Measurements from ENCODE around the gene CLK3.
"Not testable (repeated sequence)": the region's sequence is repeated elsewhere in the genome, so short reads cannot be mapped to it uniquely, and the experiment has no call there.

The CLK3 gene

DNA sequence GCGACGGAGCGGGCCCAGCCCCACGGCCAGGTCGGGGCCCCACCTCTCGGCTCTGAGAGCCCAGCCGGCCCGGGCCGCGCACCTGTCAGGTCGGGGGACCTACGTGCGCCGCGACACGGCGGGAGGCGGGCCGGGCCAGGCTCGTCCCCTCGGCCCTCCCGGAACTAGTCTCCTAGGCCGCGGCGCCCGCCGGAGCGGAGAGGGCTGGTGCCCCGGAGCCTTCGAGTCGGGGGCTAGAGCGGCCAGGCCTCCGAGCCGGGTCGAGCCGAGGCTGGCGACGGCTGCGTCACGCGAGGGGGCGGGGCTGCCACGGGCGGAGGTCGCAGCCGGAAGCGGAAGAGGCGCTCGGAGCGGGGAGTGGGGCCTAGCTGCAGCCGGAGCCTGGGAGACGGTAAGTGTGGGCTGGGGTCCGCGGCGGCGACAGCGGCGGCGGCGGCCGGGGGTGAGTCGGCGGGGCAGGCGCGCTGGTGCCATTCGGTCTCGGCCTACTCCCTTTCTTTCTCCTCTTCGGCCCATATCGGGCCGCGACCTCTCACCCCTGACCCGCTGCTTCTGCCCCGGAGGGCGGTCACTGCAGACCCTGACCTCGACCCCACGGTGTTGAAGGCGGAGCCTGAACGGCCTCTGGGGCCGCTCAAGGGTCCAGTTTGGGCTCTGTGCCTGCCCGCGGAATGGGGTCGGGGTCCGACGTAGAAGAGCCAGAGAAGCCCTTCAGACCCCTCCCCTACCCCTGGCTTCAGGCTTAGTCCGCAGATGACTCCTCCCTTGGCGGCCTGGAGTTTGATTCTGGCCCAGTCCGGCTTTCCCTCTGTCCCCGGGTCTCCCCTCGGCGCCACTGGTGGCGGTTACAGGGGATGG lies at the start of gene CLK3:
Gene CLK3, plus strand, starts transcription at position 329 of the 858 bp plus-strand sequence. CDS start 3,361 bp downstream, outside the sequence.
- peak; percentile 82 to 83 for DNase-seq

DNA sequence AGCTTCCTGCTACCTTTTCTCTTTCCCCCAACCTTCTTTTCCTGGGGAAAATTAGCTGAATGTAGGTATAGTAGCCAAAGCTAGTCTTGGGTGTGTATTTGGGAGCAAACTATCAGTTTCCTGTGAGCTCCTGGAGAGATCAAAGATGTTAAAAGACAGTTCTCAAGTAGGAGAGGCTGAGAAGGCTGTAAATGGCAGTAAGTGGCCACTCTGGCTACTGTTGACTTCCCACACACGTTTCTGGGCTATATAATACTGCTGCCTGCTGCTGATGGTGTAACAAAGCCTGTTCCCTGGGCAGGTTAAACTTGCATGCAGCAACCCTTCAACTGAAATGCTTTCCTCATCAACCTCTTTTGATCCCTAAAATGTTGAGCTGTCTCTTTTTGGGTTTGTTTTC lies 47.0 kb upstream of the CLK3 start:
- no peak for DNase-seq

DNA sequence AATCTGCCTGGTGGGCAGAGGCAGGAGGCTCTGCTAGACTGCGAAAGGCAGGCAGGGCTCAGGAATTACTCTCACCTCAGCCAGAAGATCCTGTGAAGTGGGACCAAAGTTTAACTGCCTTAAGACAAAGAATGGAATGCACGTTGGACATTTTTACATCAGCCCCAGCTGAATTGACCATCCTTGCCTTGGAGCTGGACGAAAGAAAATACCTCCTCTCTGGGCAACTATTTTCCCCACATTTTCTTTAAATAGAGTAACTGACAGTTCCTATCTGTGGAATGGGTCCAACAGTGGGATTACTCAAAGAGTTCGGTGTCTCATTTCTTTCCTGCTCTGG lies 45.9 kb upstream of the CLK3 start:
- no peak for DNase-seq

GRCh38 chr15:74571191-74571590 lies 44.4 kb upstream of the CLK3 start:
- DNase-seq: no peak

DNA sequence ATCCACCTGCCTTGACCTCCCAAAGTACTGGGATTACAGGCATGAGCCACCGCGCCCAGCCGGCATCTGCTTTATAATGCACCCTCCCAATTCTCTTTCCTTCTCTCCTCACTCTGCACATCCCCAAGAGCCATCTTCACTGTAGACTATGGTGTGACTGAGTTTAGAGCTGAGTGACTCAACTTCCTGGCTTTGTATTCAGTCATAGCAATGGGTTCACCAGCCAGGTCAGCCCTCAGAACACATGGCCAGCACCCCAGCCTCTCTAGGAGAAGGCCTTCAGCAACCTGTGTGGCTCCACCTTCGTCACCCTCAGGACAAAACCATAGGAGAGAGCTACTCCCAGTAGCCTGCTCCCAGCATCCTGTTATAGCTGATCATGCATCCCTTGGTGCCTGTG lies 41.6 kb upstream of the CLK3 start:
- DNase-seq: no peak

- DNase-seq: no peak
Observed at GRCh38 chr15:74578496-74578994, 37.1 kb upstream of the CLK3 start.

DNA sequence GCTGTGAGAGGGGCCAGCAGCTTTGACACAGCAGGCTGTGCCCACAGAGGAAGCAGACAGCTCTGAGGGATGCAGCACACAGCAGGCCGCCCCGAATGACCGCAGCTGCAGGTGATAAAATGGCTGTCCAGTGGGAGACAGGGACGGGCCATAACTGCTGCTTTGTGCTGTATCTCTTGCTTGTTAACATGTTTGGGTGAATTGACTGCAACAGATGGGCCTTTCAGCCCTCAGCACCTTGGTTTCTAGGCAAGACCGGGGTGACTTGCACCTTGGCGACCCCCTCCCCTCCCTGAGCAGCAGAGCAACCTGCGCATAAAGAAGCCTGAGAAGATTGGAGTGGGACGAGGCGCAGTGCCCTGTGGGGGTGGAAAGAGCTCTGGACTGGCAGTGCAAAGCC lies 36.6 kb upstream of the CLK3 start:
- no peak for DNase-seq

DNA sequence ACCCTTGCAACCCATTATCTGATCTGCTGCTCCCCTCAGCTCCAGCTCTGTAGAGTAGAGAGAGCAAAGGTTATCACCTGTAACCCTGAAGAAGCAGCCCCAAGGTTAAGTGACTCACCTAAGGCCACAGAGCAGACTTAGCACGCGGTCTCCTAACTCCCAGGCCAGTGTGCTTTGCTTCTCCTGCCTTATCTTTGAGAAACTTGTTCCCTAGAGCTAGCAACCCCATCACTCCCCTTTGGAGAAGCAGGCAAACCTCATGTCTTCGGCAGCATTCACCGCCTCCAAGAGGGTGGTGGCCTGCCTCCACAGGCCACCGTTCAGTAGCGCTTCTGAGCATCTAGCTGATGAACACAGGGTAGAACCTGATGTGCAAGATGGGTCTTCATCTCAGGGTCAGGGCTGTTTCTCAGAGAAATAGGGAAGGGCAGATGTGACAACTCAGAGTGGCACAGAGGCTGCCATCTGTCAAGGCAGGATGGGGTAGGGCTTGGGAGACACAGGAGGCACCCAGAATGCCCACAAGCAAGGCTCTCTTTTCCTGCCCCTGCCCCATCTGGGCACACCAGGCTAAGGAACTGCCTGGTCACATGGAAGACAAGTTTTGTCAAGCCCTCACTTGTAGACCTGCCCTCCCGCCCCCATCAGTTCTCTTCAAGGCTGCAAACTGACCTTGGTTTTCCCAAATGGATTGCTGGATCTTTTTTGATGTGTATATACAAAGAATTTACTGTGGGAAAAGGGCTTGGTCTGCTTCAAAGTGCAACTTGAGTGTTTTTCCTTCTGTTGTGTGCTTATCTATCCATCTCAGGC lies 34.9 kb upstream of the CLK3 start:
- DNase-seq: no peak

DNA sequence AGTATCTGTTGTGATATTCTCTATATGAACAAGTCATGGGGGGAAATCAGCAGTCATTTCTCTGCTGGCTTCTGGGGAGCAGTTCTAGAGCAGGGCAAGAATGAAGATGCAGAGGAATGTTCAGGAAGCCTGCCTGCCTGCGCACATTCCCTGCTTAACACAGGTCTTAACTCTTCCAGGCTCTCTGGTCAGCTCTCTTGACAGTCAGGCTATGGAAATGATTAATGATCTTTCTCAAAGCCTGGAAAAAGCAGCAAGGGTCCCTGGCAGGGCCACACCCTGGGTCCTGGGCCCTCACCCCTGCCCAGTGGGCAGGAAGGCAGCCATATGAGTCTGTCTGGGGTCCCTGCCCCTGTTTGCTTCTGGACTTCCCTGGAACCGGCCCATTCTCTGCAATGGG lies 31.4 kb upstream of the CLK3 start:
- no peak for DNase-seq

- DNase-seq: no peak
Observed at GRCh38 chr15:74584779-74585178, 30.9 kb upstream of the CLK3 start.

- no peak for DNase-seq
Observed at GRCh38 chr15:74585191-74585590, 30.4 kb upstream of the CLK3 start.

DNA sequence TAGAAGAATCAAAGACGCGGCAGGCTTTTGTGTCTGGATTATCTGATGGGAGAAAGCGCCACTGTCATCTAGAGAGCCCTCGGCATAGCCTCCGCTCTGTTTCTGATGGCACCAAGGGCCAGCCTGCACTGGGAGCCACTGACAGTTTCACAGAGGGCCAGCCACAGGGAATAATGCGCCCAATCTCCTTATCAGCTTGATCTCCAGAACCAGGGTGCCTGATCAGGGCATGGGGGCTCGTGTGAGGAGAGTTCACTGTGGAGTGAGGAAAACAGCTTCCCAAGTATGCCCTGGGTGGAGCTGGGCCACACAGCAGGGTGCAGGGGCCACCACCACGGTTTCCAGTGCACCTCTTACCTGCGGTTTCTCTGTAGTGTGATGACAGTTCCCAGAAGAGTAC lies 29.8 kb upstream of the CLK3 start:
- no peak for DNase-seq

DNA sequence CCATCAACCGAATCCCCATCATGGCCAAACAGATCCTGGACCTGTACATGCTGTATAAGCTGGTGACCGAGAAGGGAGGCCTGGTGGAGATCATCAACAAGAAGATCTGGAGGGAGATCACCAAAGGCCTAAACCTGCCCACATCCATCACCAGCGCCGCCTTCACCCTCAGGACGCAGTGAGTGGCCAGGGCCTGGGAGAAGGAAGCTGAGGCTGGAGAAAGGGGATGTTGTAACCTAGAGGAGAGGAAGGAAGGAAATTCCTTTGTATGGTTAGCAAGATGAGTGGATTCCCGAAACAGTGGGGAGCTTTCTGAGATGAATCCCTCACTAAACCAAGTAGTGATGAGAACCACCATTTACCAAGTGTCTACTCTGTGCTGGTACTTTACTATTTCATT lies 25.8 kb upstream of the CLK3 start:
- no peak for DNase-seq

- DNase-seq: no peak
Observed at GRCh38 chr15:74592222-74592621, 23.4 kb upstream of the CLK3 start.

- no peak for DNase-seq
Observed at GRCh38 chr15:74593122-74593521, 22.5 kb upstream of the CLK3 start.

DNA sequence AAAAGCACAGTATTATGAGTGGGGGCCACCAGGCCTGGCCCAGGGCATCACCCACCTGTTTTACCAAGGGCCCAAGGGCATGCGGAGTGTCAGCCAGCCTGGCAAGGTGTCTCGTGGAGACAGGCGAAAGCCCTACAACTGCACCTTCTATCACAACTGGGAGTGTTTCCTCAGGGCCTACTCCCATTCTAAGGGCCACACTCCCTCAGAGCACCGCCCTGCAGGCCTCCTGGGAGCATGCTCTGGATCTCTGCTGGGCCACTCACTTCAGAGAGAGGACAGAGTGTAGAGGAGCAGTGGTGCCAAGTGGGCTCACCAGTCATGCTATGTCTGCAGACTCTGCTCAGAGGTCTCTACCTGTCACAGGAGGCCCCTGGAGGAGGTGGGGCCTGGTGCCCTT lies 21.2 kb upstream of the CLK3 start:
- DNase-seq: no peak

GRCh38 chr15:74595271-74595670 lies 20.4 kb upstream of the CLK3 start:
- no peak for DNase-seq

DNA sequence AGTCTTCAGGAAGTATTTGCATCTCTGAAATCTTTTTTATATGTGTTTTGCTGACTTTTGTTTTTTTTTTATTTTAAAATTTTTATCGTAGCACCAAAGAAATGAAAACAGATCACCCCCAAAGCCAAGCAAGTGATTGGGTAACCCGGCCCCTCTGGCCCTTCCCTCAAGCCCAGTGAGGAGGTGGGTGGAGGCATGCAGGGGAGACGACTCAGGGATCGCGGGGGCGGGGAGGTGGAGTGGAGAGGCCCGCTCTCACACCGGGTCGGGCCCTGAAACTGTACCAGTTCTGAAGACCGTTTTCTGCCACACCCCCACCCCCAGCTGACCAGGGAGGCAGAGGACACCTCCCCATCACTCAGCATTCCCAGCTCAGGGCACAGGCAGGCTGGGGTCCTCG lies 18.9 kb upstream of the CLK3 start:
- not testable (repeated sequence) for DNase-seq

GRCh38 chr15:74597146-74597705 lies 18.4 kb upstream of the CLK3 start:
- DNase-seq: not testable (repeated sequence)

GRCh38 chr15:74598126-74598842 lies 17.4 kb upstream of the CLK3 start:
- DNase-seq: peak; percentile 88 to 94

DNA sequence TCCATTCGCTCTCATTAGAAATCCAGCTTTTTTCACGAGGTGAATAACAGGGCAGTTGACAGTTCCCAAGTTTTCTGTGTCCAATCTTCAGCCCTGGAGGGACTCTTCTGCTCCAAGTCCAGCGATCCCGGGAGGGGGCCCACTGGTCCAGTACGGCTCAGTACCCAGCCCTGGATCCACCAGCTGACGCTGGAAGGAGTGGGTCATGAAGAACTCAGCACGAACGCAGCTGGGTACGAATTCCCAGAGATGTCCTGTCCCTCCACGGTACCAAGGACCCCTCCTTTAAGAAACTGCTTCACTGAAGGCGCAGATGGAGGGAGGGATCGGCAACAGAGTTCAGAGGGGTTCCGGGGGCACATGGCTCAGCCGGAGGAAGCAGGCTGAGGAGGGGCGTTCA lies 16.5 kb upstream of the CLK3 start:
- DNase-seq: no peak

DNA sequence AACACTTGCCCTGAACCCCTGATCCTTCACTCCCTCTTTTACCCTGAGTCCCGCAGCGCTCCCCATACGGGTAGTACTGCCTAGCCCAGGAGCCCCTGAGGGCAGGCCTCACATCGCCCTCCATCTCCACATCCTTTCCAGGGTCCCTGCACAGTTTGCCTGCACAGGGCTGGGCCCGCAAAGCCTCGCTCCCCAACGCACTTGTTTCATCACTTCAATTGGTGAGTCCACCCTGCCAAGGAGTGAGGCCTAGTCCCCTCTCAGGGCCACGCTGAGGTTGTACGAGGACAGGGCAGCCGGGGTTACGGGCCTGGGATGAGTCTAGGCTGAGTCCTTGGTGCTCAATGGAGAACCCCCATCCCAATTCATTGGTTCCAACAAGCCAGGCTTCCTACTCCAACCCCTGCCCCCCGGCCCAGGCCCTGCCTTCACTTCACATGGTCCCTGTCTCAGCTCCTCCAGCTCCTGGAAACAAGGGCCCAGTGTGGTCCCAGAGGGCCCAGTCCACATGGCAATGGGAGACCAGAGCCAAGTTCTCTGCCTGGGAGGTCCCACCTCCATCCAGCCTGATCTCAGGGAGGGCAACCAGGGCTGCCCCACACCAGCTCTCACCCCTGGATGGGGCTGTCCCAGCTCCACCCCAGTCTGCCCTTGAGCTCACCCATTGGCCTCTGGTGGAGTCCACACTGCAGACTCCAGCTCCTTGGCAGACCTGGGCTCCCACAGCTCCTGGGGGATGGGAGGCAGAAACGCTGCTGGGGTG lies 12.4 kb upstream of the CLK3 start:
- DNase-seq: no peak
